HepG2 (cell line): Measurements from ENCODE around the gene SHISAL1. TPM values are rescaled to one million over a fixed set of nuclear protein-coding genes. Genes with fewer than 3 reads are reported as not detected.
"Not testable (repeated sequence)": the region's sequence is repeated elsewhere in the genome, so short reads cannot be mapped to it uniquely, and the experiment has no call there.

Experiments used
- ATAC-seq: fragments of 200-7000 bp; cut with Tn5 transposase; 3 replicates; pipeline ENCODE4 v1.9.1; 2020; ENCODE audit warnings: mild to moderate bottlenecking, moderate library complexity
- BruUV-seq: library from RNA; stranded (reverse); fragments of 400-500 nt; replicated peaks from 2 replicates; lab custom pipeline; 2021; lab: Mats Ljungman, UMichigan
- CTCF ChIA-PET: fragments of 300-600 bp; formaldehyde crosslinking; extraction: SDS; loops from one replicate; lab custom pipeline; 2021; ENCODE audit warnings: low total read pairs, inconsistent platforms, low intra/inter-chr PET ratio; lab: Yijun Ruan, JAX
- POLR2A ChIA-PET: fragments of 350-600 bp; sonication (Branson Sonifier 250); formaldehyde crosslinking; loops from one replicate; lab custom pipeline; 2020; ENCODE audit warnings: antibody characterized with exemption, inconsistent platforms; lab: Yijun Ruan, JAX
- DNase-seq: peaks from one replicate; pipeline ENCODE4 v3.0.0-alpha.2; 2015; ENCODE audit warnings: low spot score
- FAIRE-seq: peaks from 3 replicates; lab custom pipeline; 2011; peaks lifted over from hg19 to GRCh38; lab: Jason Lieb, UNC
- H2AFZ ChIP-seq: one replicate; pipeline ENCODE4 v1.6.1; 2011; ENCODE audit warnings: low read length, inconsistent platforms
- H3K27ac ChIP-seq: fragments of 300-600 bp; 3 replicates; pipeline ENCODE4 v1.8.0; 2011; ENCODE audit warnings: mixed run types, mild to moderate bottlenecking, mixed read lengths, low read length, inconsistent platforms; ENCODE audit not compliant: insufficient read depth; ENCODE audit errors: extremely low read length
- H3K27me3 ChIP-seq, 2 experiments: fragments of 200-600 bp in 1 of 2; 2 replicates in 1 of 2; 3 replicates in 1 of 2; pipeline versions ENCODE4 v1.6.0 to v1.8.0; 2011; ENCODE audit warnings: low read length in 2 of 2, mild to moderate bottlenecking in 2 of 2, moderate library complexity in 2 of 2, inconsistent platforms in 1 of 2; ENCODE audit not compliant: insufficient read depth in 2 of 2, control insufficient read depth in 1 of 2
- H3K36me3 ChIP-seq, 2 experiments: fragments of 200-600 bp in 1 of 2; replicated peaks in 1 of 2; 2 replicates in 1 of 2; 3 replicates in 1 of 2; pipeline versions ENCODE4 v1.5.1 to v1.8.0; 2011; ENCODE audit warnings: low read length in 2 of 2, inconsistent platforms in 1 of 2; ENCODE audit not compliant: insufficient read depth in 2 of 2, control insufficient read depth in 1 of 2
- H3K4me1 ChIP-seq: 2 replicates; pipeline ENCODE4 v1.5.1; 2012; ENCODE audit warnings: low read length, inconsistent platforms; ENCODE audit not compliant: insufficient read depth
- H3K4me2 ChIP-seq: 2 replicates; pipeline ENCODE4 v1.6.0; 2011; ENCODE audit warnings: low read depth, low read length, inconsistent platforms
- H3K4me3 ChIP-seq, 3 experiments: fragments of 200-600 bp in 1 of 3; sonication (generic), shearing (Covaris generic) in 1 of 3; replicated peaks in 1 of 3; 2 replicates each; pipeline ENCODE4 v1.5.1; 2011 to 2016; ENCODE audit warnings: low read length in 3 of 3, inconsistent platforms in 2 of 3, low read depth in 2 of 3, mild to moderate bottlenecking in 2 of 3, control low read depth in 1 of 3, mixed read lengths in 1 of 3; ENCODE audit not compliant: insufficient read depth in 1 of 3
- H3K79me2 ChIP-seq: one replicate; pipeline ENCODE4 v1.6.1; 2011; ENCODE audit warnings: low read length, inconsistent platforms; ENCODE audit not compliant: insufficient read depth
- H3K9ac ChIP-seq: 2 replicates; pipeline ENCODE4 v1.6.0; 2011; ENCODE audit warnings: mild to moderate bottlenecking, low read depth, low read length, inconsistent platforms; ENCODE audit not compliant: insufficient read depth
- H3K9me3 ChIP-seq: 2 replicates; pipeline ENCODE4 v1.5.1; 2012; ENCODE audit warnings: mild to moderate bottlenecking, low read length
- H4K20me1 ChIP-seq: 2 replicates; pipeline ENCODE4 v1.6.0; 2011; ENCODE audit warnings: inconsistent platforms, mild to moderate bottlenecking, low read length, moderate library complexity; ENCODE audit not compliant: insufficient read depth
- ERF ChIP-seq: IDR thresholded peaks from 2 replicates; pipeline ENCODE4 v1.6.1; 2018; ENCODE audit warnings: missing biosample characterization, missing genetic modification reagents
- HNRNPL ChIP-seq: fragments of 200-400 bp; formaldehyde crosslinking; IDR thresholded peaks from 2 replicates; pipeline ENCODE4 v1.6.1; 2017; ENCODE audit warnings: mild to moderate bottlenecking, low read depth, low read length
- ZC3H13 ChIP-seq: sonication (generic); formaldehyde crosslinking; IDR thresholded peaks from 2 replicates; pipeline ENCODE4 v1.8.1; 2023; ENCODE audit warnings: mild to moderate bottlenecking, missing genetic modification reagents, moderate library complexity
- ZNF205 ChIP-seq: IDR thresholded peaks from 2 replicates; pipeline ENCODE4 v1.6.1; 2018; ENCODE audit warnings: missing biosample characterization, missing genetic modification reagents
- WGBS: methylation state at CpG from one replicate; pipeline ENCODE4 v1.1.6; 2017; ENCODE audit warnings: low lambda C conversion rate; 5-methylcytosine and 5-hydroxymethylcytosine counted together
- in situ Hi-C: cut with HindIII; loops from 2 replicates; pipeline ENCODE4 v1.10.0; 2017; ENCODE audit warnings: low pct_unique_long_range_greater_than_20kb; ENCODE audit not compliant: extremely low pct_ligation_motif_present
- intact Hi-C: fragments of 100-400 bp; cut with micrococcal nuclease; formaldehyde crosslinking; loops from one replicate; pipeline ENCODE4 v1.10.0; 2022; ENCODE audit not compliant: unreplicated experiment
- polyA plus RNA-seq, 8 experiments: library from polyadenylated mRNA; depleted of rRNA in 3 of 8; stranded (reverse) in 7 of 8; unstranded in 1 of 8; fragments of >200 nt; fragmentation: Illumina TruSeq in 4 of 8; extraction: Trizol in 4 of 8; gene quantifications; 2 replicates each; pipeline versions ENCODE4 v1.2.1 to v1.2.3, GENCODE V29; 2011 to 2016; ENCODE audit warnings: low read depth in 4 of 8, missing spikeins in 1 of 8, mixed read lengths in 1 of 8; ENCODE audit not compliant: insufficient read depth in 1 of 8
- total RNA-seq, 5 experiments: library from RNA; depleted of rRNA; stranded (reverse); fragments of >200 nt; fragmentation: Illumina TruSeq; extraction: Trizol; gene quantifications; 2 replicates each; pipeline ENCODE4 v1.2.3, GENCODE V29; 2016; ENCODE audit warnings: low read depth in 1 of 5

SHISAL1 gene
- total and polyA plus RNA-seq, 2 of the 13 experiments (the other 11 are each of a cell fraction or from before 2014, with no cell fraction given) = not detected

DNA sequence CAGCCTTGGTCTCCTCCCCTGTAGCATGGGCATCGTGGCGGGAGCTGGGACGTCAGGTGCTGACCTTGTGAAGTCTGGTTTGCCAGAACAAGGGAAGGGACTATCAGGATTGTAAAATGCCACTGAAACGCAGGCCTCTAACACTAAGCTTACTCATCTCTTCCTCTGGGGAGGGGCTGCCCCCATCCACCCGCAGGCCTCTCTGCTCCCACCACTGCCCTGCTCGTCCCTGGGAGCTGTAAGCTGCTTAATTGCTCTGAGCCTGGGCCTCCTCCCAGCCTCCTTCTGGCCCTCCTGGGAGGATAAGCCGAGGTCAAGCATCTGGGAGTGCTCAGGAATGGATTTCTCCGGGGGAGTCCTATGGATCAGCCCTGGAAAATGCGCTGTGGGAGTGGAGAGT is 8.4 kb downstream of the SHISAL1 start:
- no peak overlapping the region for H3K27ac ChIP-seq
- H3K4me1 ChIP-seq = no peaks in the 10 kb centered on the region
- intact Hi-C loops = no loop called here
- no peak overlapping the region for H3K4me3 ChIP-seq
- FAIRE-seq (no peak), DNase-seq (no peak)
- no peak overlapping the region for H2AFZ ChIP-seq
- BruUV-seq = no TSS peak
- no peaks in the 10 kb centered on the region for H4K20me1 ChIP-seq
- no peak for TF ChIP-seq HNRNPL
- TF ChIP-seq ZC3H13 (CRISPR knock-in tag) = no peak
- TF ChIP-seq ERF (CRISPR knock-in tag) = no peak
- TF ChIP-seq ZNF205 (CRISPR knock-in tag) = no peak
- TF ChIP-seq, all 625 proteins: peak for 0
- POLR2A ChIA-PET = no interaction called here
- H3K79me2 ChIP-seq = no peaks in the 10 kb centered on the region
- 7% methylated on average over 3 of the region's 9 CpGs for WGBS
- H3K9me3 ChIP-seq = no peaks in the 10 kb centered on the region
- H3K9ac ChIP-seq = no peak overlapping the region
- H3K27me3 ChIP-seq = peaks cover 5 to 25% of the 10 kb centered on the region in 2 experiments; a peak in 4 of 5 replicates
- CTCF ChIA-PET = no interaction called here
- H3K4me2 ChIP-seq = no peak overlapping the region
- ATAC-seq = no peak
- no peaks in the 10 kb centered on the region for H3K36me3 ChIP-seq
- in situ Hi-C loops = no loop called here

DNA sequence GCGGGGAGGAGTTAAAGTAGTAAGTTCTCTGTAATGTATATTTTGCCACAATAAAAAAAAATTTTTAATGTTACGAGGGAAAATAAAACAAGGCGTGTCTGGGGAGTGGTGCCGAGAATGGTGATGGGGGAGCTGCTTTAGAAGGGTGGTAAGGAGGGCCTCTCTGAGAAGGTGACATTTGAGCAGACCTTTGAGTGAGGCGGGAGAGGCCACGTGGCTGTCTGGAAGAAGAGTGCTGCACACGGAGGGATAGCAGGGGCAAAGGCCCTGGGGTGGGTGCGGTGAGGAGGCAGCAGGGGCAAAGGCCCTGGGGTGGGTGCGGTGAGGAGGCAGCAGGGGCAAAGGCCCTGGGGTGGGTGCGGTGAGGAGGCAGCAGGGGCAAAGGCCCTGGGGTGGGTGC is 10.4 kb downstream of the SHISAL1 start:
- POLR2A ChIA-PET, H2AFZ ChIP-seq, intact Hi-C loops, CTCF ChIA-PET, H3K4me2 ChIP-seq, H3K79me2 ChIP-seq, H3K9me3 ChIP-seq, ATAC-seq, BruUV-seq, H3K27ac ChIP-seq, DNase-seq, H3K9ac ChIP-seq, in situ Hi-C loops, H3K4me1 ChIP-seq, H3K4me3 ChIP-seq, FAIRE-seq, H3K36me3 ChIP-seq, H4K20me1 ChIP-seq: not testable (repeated sequence)
- peaks cover 4 to 18% of the 10 kb centered on the region in 2 experiments; a peak in 4 of 5 replicates for H3K27me3 ChIP-seq
- WGBS = 55% methylated on average over 10 of the region's 10 CpGs
